KG1 (cell line): ENCODE results near the gene TPRX1.
"Not testable (repeated sequence)": the region's sequence is repeated elsewhere in the genome, so short reads cannot be mapped to it uniquely, and the experiment has no call there.

ENCODE experiments used
- DNase-seq: peaks from one replicate; lab custom pipeline; 2025; lab: John Stamatoyannopoulos, UW

The TPRX1 gene

DNA sequence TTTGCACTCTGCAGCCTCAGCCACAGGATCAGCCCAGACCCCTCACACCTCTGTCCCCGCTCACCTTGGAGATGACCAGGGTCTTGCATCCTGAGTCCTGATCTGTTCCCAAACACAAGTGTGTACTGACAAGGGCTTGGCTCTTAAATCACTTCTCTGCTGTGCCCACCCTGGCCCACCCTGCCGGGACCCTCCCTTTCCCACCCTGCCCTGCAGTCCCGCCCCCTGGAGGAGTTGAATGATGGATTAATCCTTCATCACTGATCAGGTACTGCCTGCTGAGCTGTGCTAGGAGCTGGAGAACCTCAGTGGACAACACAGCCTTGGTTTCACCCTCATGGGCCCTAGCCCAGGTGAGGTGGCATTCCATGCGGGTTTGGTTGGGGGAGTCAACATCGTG, at the start of gene TPRX1:
Gene TPRX1 (minus strand): TSS at position 101 of the 400 bp plus-strand sequence. CDS start 12 bp downstream, at position 89.
- DNase-seq: not testable (repeated sequence)

DNA sequence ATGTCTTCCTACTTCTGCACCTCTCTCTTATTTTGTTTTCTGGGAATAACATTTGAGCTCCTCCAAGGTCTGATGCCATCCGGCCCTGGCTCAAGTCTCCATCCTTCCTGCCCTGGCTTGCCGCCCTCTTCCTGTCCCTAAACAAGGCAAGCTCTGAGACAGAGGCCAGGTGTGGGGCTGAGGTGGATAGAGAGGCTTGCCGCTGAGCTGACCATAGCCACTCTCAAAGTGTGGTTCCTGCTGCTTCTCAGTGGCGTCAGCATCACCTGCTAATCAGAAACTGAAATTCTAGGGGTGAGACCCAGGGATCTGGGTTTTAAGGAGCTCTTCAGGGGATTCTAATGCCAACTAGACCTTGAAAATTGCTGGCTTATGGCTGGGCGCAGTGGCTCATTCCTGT, 48.7 kb upstream of the TPRX1 start:
- no peak for DNase-seq

- DNase-seq: no peak
These were observed 44.6 kb upstream of the TPRX1 start for GRCh38 chr19:47848823-47849473.

DNA sequence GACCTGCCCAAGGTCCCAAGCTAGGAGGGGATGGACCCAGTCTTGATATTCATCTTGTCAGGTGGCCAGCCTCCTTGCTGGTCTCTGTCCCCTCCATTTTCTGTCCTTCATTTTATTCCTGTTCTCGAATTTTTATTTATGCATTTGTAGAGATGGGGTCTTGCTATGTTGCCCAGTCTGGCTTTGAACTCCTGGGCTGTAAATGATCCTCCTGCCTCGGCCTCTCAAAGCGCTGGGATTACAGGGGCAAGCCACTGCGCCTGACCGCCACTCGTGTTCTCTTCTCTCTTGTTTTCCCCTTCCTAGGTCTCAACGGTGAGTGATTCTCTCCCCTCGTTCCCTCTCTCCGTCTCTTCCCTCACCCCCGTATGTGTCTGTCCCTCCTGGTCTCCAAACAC, 44.1 kb upstream of the TPRX1 start:
- DNase-seq: no peak

DNA sequence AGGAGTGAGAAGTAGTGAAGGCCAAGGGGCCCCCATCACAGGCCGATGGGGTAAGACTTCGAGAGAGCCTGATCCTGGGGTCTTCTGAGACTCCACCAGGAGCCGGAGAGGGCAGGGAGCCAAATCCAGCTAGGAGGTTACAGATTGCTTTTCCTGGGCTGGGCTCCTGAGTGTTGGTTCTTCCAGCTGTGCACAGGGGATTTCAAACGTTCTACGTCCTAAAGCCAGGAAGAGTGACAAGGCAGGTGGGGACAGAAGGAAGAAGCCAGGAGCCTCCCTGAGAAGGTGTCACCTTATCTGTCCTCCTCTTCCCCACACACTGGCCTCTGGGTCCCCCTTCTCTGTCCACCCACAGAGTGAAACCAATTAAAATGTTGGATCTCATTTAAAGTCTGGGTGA, 38.6 kb upstream of the TPRX1 start:
- no peak for DNase-seq

- DNase-seq: no peak
These were observed 35.6 kb upstream of the TPRX1 start for GRCh38 chr19:47839913-47840312.

DNA sequence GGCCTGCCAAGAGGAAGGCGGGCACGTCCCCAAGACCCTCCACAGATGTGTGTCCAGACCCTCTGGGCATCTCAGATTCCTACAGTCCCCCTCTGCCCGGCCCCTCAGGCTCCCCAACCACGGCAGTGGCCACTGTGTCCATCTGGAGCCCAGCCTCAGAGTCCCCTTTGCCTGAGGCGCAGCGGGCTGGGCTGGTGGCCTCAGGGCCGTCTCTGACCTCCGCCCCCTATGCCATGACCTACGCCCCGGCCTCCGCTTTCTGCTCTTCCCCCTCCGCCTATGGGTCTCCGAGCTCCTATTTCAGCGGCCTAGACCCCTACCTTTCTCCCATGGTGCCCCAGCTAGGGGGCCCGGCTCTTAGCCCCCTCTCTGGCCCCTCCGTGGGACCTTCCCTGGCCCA, 35.1 kb upstream of the TPRX1 start:
- no peak for DNase-seq

DNA sequence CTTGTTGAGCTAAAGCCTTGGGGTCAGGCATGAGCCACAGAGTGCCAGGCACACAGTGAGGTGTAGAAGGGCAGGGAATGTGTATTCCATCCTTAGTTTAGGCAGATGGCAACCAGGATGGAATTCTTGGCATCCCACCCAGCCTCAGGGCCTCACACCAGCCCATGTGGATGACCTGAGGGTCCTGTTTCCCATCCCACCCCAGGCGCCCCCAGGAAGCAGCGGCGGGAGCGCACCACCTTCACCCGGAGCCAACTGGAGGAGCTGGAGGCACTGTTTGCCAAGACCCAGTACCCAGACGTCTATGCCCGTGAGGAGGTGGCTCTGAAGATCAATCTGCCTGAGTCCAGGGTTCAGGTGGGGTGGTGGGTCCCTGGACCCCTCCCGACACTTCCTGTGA, 31.7 kb upstream of the TPRX1 start:
- no peak for DNase-seq

GRCh38 chr19:47832723-47833122, 28.4 kb upstream of the TPRX1 start:
- no peak for DNase-seq

DNA sequence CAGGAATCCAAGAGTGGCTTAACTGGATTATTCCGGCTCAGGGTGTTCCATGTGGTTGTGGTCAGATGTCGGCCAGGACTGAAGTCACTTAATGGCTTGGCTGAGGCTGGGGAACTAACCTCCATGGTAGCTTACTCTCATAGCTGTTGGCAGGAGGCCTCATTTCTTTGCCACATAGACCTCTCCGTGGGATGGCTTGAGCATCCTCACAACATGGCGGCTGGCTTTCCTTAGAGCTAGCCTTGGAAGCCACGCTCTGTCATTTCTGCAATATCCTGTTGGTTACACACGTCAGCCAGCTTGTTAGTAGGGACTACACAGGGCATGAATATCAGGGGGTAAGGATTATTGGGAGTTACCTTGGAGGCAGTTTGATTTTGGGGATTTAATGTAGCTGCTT, 22.4 kb upstream of the TPRX1 start:
- no peak for DNase-seq

DNA sequence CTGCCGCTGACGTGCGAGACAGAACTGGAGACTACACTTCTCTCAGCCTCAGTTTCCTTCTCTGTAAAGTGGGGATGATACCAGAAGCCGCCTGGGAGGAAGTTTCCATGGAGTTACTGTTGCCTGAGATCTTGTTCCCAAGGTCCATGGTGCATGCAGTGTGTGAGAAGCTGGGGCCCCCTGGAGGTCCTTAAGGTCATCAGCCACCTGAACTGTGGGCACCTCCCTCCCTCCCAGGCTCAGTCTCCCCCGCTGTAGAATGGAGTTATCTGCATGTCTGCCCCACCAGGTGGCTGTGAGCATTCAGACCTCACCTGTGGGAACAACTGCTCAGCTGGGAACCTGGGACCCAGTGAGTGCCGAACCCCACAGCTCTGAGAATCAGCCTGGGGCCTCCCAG, 20.0 kb upstream of the TPRX1 start:
- DNase-seq: no peak

- no peak for DNase-seq
These were observed 17.2 kb upstream of the TPRX1 start, which contains the start of gene CRX for GRCh38 chr19:47821460-47822020. Gene CRX, plus strand, starts transcription at chr19:47821937. Its CDS starts 12,507 bp downstream, at chr19:47834444.

DNA sequence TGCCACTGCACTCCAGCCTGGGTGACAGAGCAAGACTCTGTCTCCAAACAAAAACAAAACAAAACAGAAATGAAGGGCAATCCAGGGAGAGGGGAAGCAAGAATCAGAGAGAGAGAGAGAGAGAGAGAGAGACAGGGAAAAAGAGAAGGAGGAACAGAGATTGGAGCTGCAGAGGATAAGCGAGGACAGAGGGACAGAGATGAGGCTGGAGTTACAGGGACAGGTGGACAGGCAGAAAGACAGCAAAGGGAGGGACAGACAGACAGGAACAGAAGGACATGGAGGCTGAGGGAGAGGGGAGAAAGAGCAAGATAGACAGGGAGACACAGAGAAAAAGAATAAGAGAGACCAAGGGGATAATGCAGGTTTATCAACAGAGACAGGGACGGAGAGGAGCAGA, 16.1 kb upstream of the TPRX1 start:
- DNase-seq: no peak

DNA sequence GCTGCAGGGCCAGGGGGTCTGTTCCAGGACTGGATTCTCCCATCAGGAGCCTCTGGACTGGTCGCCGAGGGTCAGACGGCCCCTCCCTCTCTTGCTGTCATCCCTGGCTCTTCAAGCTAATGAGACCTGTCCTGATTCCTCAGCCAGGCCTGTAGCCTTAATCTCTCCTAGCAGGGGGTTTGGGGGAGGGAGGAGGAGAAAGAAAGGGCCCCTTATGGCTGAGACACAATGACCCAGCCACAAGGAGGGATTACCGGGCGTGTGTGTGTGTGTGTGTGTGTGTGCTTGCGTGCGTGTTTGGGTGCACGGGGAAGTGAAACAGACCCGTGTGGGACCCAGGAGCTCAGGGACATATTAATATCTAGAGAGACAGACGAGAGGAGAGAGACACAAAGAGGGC, 15.5 kb upstream of the TPRX1 start:
- no peak for DNase-seq

- not testable (repeated sequence) for DNase-seq
These were observed 13.9 kb upstream of the TPRX1 start for GRCh38 chr19:47818221-47818620.

GRCh38 chr19:47816270-47816669, 11.9 kb upstream of the TPRX1 start:
- not testable (repeated sequence) for DNase-seq

DNA sequence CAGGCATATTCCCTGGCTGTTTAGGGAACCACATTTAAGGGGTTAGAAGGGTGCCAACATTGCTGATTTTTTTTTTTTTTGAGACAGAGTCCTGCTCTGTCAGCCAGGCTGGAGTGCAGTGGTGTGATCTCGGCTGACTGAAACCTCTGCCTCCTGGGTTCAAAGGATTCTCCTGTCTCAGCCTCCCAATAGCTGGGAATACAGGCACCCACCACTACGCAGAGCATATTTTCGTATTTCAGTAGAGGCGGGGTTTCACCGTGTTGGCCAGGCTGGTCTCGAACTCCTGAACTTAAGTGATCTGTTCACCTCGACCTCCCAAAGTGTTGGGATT, 9.6 kb upstream of the TPRX1 start:
- DNase-seq: no peak

DNA sequence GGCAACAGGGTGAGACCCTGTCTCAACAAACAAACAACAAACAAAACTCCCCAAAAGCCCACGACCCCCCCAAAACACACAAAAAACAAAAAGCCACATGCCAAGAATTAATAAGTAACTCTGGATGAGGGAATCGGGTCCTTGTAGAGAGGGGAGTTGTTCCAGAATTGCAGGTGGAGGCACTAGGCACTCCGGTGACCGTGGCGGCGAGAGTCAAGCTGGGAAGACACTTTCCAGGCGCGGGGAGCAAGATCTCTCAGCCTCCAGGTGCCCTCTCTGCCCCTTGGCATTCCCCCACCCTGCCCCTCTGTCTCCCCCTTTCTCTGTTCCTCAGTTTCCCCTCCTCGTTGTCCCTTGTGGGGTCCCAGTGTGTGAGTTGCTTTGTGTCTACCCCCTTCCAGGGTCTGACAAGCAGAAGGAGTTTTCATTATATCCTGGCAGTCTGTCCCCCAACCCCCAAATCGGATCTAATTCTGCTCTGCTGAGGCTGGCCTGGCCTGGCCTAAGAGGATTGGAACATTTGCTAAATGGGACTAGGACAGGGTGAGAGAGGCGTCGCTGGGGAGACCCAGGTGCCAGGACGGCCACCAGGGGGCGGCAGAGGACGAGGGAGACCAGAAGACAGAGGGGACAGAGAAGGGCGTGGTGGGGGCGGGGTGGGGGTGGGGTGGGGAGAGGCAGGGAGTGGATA, 9.1 kb upstream of the TPRX1 start:
- DNase-seq: peak; percentile 12

DNA sequence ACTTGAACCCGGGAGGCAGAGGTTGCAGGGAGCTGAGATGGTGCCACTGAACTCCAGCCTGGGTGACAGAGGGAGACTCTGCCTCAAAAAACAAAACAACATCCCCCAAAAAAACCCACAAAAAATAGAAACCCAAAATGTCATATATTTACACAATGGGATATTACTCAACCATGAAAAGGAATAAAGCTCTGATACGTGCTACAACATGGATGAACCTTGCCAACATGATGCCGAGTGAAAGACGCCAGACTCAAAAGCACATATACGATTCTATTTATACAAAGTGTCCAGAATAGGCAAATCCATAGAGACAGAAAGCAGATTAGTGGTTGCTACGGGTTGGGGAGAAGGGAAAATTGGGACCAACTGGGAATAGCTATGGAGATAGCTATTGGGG, 2.1 kb upstream of the TPRX1 start:
- DNase-seq: no peak

GRCh38 chr19:47805313-47805712, 962 bp upstream of the TPRX1 start:
- DNase-seq: no peak

GRCh38 chr19:47803671-47804070, 680 bp downstream of the TPRX1 start:
- not testable (repeated sequence) for DNase-seq

- DNase-seq: not testable (repeated sequence)
These were observed 1.2 kb downstream of the TPRX1 start for GRCh38 chr19:47803148-47803547.

- DNase-seq: no peak
These were observed 1.8 kb downstream of the TPRX1 start for GRCh38 chr19:47802521-47803043.
